ENCODE results near the gene ICAM3. TPM values are rescaled to one million over a fixed set of nuclear protein-coding genes. Genes with fewer than 3 reads are reported as not detected.
"Not testable (repeated sequence)": the region's sequence is repeated elsewhere in the genome, so short reads cannot be mapped to it uniquely, and the experiment has no call there.

The ICAM3 gene
- total RNA-seq, 1 experiment from 2014 or later: 7.9 TPM

GRCh38 chr19:10374931-10375330 is 35.5 kb upstream of the ICAM3 start:
- no peaks in the 10 kb centered on the region for H3K9me3 Mint-ChIP-seq (ENCODE audit: unreplicated experiment)
- peak overlapping the region; percentile 20 for H3K27ac Mint-ChIP-seq (ENCODE audit: low read depth, unreplicated experiment)
- H3K4me3 Mint-ChIP-seq (ENCODE audit: unreplicated experiment): no peak overlapping the region
- CTCF ChIA-PET: interaction anchor here (0.8 to 1.3 kb wide), 3 partner anchors 14 to 59 kb away, joined by 3 to 8 read pairs (median 4); partner anchors contain the start of gene FDX2
- BruUV-seq (replicated peaks): no TSS peak
- peaks cover 55% of the 10 kb centered on the region for H3K36me3 Mint-ChIP-seq (ENCODE audit: insufficient read depth, unreplicated experiment)
- intact Hi-C loops (cut with micrococcal nuclease): no loop called here
- POLR2A ChIA-PET: interaction anchor here (1.5 kb wide), 1 partner anchor 40 kb away, joined by 3 read pairs; no protein-coding TSS in a partner anchor
- DNase-seq (ENCODE audit: unreplicated experiment): no peak
- no peaks in the 10 kb centered on the region for H3K27me3 Mint-ChIP-seq (ENCODE audit: insufficient read depth, unreplicated experiment)
- H3K4me1 Mint-ChIP-seq (ENCODE audit: insufficient read depth, unreplicated experiment): no peaks in the 10 kb centered on the region
- TF ChIP-seq, protein P1, sequence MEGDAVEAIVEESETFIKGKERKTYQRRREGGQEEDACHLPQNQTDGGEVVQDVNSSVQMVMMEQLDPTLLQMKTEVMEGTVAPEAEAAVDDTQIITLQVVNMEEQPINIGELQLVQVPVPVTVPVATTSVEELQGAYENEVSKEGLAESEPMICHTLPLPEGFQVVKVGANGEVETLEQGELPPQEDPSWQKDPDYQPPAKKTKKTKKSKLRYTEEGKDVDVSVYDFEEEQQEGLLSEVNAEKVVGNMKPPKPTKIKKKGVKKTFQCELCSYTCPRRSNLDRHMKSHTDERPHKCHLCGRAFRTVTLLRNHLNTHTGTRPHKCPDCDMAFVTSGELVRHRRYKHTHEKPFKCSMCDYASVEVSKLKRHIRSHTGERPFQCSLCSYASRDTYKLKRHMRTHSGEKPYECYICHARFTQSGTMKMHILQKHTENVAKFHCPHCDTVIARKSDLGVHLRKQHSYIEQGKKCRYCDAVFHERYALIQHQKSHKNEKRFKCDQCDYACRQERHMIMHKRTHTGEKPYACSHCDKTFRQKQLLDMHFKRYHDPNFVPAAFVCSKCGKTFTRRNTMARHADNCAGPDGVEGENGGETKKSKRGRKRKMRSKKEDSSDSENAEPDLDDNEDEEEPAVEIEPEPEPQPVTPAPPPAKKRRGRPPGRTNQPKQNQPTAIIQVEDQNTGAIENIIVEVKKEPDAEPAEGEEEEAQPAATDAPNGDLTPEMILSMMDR (IDR thresholded peaks at IDR 0.05; ENCODE audit: unreplicated experiment): no peak

DNA sequence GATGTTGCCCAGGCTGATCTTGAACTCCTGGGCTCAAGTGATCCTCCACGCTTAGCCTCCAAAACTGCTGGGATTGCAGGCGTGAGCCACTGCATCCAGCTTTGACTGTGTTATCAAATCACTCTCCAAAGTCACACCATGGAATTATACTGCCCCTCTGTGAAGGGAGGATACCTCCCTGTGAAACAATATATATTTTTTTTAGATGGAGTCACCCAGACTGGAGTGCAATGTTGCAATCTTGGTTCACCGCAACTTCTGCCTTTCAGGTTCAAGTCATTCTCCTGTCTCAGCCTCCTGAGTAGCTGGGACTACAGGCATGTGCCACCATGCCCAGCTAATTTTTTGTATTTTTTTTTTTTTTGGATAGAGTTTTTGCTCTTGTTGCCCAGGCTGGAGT is 33.3 kb upstream of the ICAM3 start:
- no TSS peak for BruUV-seq (replicated peaks)
- DNase-seq (ENCODE audit: unreplicated experiment): no peak
- Mint-ChIP-seq H3K4me1 (ENCODE audit: insufficient read depth, unreplicated experiment) (no peaks in the 10 kb centered on the region), H3K9me3 (ENCODE audit: unreplicated experiment) (no peaks in the 10 kb centered on the region), H3K27me3 (ENCODE audit: insufficient read depth, unreplicated experiment) (no peaks in the 10 kb centered on the region), H3K27ac (ENCODE audit: low read depth, unreplicated experiment) (no peak overlapping the region), H3K4me3 (ENCODE audit: unreplicated experiment) (no peak overlapping the region), H3K36me3 (ENCODE audit: insufficient read depth, unreplicated experiment) (peaks cover 53% of the 10 kb centered on the region)
- POLR2A ChIA-PET: no interaction called here
- TF ChIP-seq, protein P1 (IDR thresholded peaks at IDR 0.05; ENCODE audit: unreplicated experiment): no peak
- CTCF ChIA-PET: no interaction called here
- intact Hi-C loops (cut with micrococcal nuclease): no loop called here

DNA sequence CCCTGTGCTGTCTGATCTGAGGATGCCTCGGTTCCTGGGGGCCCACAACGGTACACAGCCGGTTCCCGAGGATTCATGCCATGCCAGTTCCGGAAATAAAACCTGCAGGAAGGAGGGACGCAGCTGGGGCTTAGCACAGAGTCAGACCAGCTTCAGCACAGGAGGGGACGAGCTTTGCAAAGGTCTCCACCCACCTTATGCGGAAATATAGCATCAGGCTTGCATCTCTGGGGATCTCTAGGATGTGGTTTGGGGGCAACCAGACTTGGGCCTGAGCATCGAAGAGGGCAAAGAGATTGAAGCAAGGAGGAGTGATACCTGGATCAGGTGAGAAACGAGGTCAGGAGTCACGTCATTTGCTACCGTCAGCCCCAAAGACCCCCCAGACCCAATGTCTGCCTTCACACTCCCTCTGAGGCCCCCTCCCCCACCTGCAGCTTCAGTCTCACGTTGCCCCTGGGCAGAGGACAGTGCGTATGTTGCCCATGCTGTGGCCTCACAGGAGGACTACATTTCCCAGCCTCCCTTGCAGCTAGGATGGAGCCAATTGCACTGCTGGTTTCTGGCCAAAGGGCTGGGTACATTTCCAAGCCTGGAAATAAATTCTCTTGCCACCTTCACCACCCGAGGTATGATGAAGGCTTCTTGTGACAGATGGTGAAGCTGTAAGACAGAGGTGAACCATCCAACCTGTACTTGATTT is 28.8 kb upstream of the ICAM3 start:
- CTCF ChIA-PET: interaction anchor here (1.1 to 1.2 kb wide), 2 partner anchors 22 to 108 kb away, joined by 3 to 4 read pairs; no protein-coding TSS in a partner anchor
- no peak for DNase-seq (ENCODE audit: unreplicated experiment)
- no TSS peak for BruUV-seq (replicated peaks)
- Mint-ChIP-seq H3K27me3 (ENCODE audit: insufficient read depth, unreplicated experiment) (no peaks in the 10 kb centered on the region), H3K9me3 (ENCODE audit: unreplicated experiment) (no peaks in the 10 kb centered on the region), H3K4me3 (ENCODE audit: unreplicated experiment) (no peak overlapping the region), H3K4me1 (ENCODE audit: insufficient read depth, unreplicated experiment) (no peaks in the 10 kb centered on the region), H3K36me3 (ENCODE audit: insufficient read depth, unreplicated experiment) (peaks cover 67% of the 10 kb centered on the region), H3K27ac (ENCODE audit: low read depth, unreplicated experiment) (no peak overlapping the region)
- TF ChIP-seq, protein P1 (IDR thresholded peaks at IDR 0.05; ENCODE audit: unreplicated experiment): no peak
- intact Hi-C loops (cut with micrococcal nuclease): no loop called here
- POLR2A ChIA-PET: interaction anchor here (0.6 to 1.2 kb wide), 4 partner anchors 12 to 295 kb away, joined by 3 to 4 read pairs (median 4); partner anchors contain the start of genes RAVER1 and TYK2

GRCh38 chr19:10366950-10367512 is 27.6 kb upstream of the ICAM3 start:
- H3K4me1 Mint-ChIP-seq (ENCODE audit: insufficient read depth, unreplicated experiment); BruUV-seq (replicated peaks); H3K9me3 Mint-ChIP-seq (ENCODE audit: unreplicated experiment); DNase-seq (ENCODE audit: unreplicated experiment); intact Hi-C loops (cut with micrococcal nuclease); H3K27me3 Mint-ChIP-seq (ENCODE audit: insufficient read depth, unreplicated experiment); H3K4me3 Mint-ChIP-seq (ENCODE audit: unreplicated experiment); H3K27ac Mint-ChIP-seq (ENCODE audit: low read depth, unreplicated experiment): not testable (repeated sequence)
- CTCF ChIA-PET: interaction anchor here (0.5 to 1.2 kb wide), 5 partner anchors 22 to 247 kb away, joined by 3 to 5 read pairs (median 4); no protein-coding TSS in a partner anchor
- H3K36me3 Mint-ChIP-seq (ENCODE audit: insufficient read depth, unreplicated experiment): peaks cover 60% of the 10 kb centered on the region
- POLR2A ChIA-PET: interaction anchor here (1.0 to 1.6 kb wide), 3 partner anchors 12 to 33 kb away, joined by 4 read pairs; partner anchors contain the start of gene RAVER1

Measured in MCF 10A (cell line).